ENCODE results near the gene ANGPTL2. TPM values are rescaled to one million over a fixed set of nuclear protein-coding genes. Genes with fewer than 3 reads are reported as not detected.

Gene ANGPTL2
- total and polyA plus RNA-seq, 9 of the 15 experiments (the other 6 are each of a cell fraction or from before 2014, with no cell fraction given), result not detected

DNA sequence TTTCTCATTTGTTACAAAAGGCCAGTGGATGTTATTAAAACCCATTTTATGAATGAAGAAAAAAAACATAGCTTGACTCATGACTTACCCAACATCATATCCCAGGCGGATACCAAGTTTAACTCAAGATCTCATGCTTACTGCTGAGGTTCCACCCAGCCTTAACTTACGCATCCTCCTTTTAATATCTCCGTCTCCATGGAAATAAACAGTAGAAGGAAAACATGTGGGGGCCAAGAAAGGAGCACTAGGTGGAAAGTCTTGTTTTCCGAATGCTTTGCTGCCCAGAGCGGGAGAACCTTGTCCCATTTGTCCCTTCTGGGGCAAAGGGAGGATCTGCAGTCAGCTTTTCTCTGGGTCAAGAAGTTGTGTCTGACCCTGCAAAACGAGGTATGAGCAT lies 44.1 kb downstream of the ANGPTL2 start:
- Histone ChIP-seq H3K27ac (ENCODE audit: extremely low read depth, low read depth, low read length) (no peak overlapping the region), H3K4me3 (no peak overlapping the region), H3K36me3 (ENCODE audit: control insufficient read depth, insufficient read depth, low read length) (no peaks in the 10 kb centered on the region), H3K9me3 (replicated peaks; ENCODE audit: control insufficient read depth, insufficient read depth, low read depth, low read length) (no peaks in the 10 kb centered on the region), H2AFZ (ENCODE audit: low read depth, low read length) (no peak overlapping the region), H3K79me2 (ENCODE audit: control insufficient read depth, insufficient read depth, low read length) (no peaks in the 10 kb centered on the region), H3K4me1 (replicated peaks in 1 of 2; ENCODE audit: control insufficient read depth in 2 of 2, insufficient read depth in 2 of 2, low read length in 2 of 2) (no peaks in the 10 kb centered on the region), H4K20me1 (replicated peaks; ENCODE audit: control insufficient read depth, insufficient read depth, low read length) (no peaks in the 10 kb centered on the region), H3K9ac (ENCODE audit: insufficient read depth in 1 of 2, low read depth in 2 of 2, low read length in 2 of 2) (no peak overlapping the region), H3K27me3 (ENCODE audit: control insufficient read depth in 2 of 2, insufficient read depth in 2 of 2, low read length in 2 of 2) (peaks cover 0 to 40% of the 10 kb centered on the region in 2 experiments; a peak in 3 of 5 replicates), H3K4me2 (ENCODE audit: insufficient read depth, low read length) (no peak overlapping the region), H3K9me1 (ENCODE audit: control insufficient read depth, insufficient read depth, low read length) (peaks cover 3% of the 10 kb centered on the region)
- in situ Hi-C loops (cut with MboI), result no loop called here
- no peak for TF ChIP-seq PRPF4 (IDR thresholded peaks at IDR 0.05; ENCODE audit: insufficient read depth, low read depth, low read length, poor library complexity, severe bottlenecking)
- no peak for TF ChIP-seq NEUROD1 (IDR thresholded peaks at IDR 0.05; ENCODE audit: borderline replicate concordance, low read depth, low read length, partially characterized antibody)
- TF ChIP-seq FOXJ2 (tag; IDR thresholded peaks at IDR 0.05), result no peak
- TF ChIP-seq, protein P1, sequence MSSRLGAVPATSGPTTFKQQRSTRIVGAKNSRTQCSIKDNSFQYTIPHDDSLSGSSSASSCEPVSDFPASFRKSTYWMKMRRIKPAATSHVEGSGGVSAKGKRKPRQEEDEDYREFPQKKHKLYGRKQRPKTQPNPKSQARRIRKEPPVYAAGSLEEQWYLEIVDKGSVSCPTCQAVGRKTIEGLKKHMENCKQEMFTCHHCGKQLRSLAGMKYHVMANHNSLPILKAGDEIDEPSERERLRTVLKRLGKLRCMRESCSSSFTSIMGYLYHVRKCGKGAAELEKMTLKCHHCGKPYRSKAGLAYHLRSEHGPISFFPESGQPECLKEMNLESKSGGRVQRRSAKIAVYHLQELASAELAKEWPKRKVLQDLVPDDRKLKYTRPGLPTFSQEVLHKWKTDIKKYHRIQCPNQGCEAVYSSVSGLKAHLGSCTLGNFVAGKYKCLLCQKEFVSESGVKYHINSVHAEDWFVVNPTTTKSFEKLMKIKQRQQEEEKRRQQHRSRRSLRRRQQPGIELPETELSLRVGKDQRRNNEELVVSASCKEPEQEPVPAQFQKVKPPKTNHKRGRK (tag; IDR thresholded peaks at IDR 0.05), result no peak
- no peak for TF ChIP-seq HMGN3 (IDR thresholded peaks at IDR 0.05; ENCODE audit: borderline replicate concordance, extremely low read depth, insufficient read length, low read depth, low read length)
- ChIA-PET POLR2A (interaction anchor here (0.6 to 1.4 kb wide), 3 partner anchors 10 to 1550 kb away, joined by 4 to 7 read pairs (median 6); no protein-coding TSS in a partner anchor), CTCF (ENCODE audit: low intra/inter-chr PET ratio) (no interaction called here)
- no peak for DNase-seq (ENCODE audit: extremely low read depth in 1 of 4, low spot score in 3 of 4)
- intact Hi-C loops (cut with micrococcal nuclease), result no loop called here
- WGBS (ENCODE audit: insufficient coverage, low coverage, missing lambda C conversion rate), result 8% methylated on average over 6 of the region's 6 CpGs
- FAIRE-seq, result no peak
- no TSS peak for BruUV-seq (replicated peaks)
- ATAC-seq, result no peak

Data from K562 (cell line).